HG02759 (cell line): Measurements from ENCODE around the gene ZNF888.
A peak's percentile ranks its signal among the peaks of the same experiment; 100 is the strongest.
"Not testable (repeated sequence)": the region's sequence is repeated elsewhere in the genome, so short reads cannot be mapped to it uniquely, and the experiment has no call there.

Experiments
- ATAC-seq: cut with Tn5 transposase; IDR thresholded peaks from one replicate; pipeline ENCODE4 v1.9.1; 2021; ENCODE audit warnings: mild to moderate bottlenecking, moderate library complexity; ENCODE audit not compliant: unreplicated experiment

ZNF888 gene

GRCh38 chr19:52889931-52890330 lies 33.3 kb downstream of the ZNF888 start:
- ATAC-seq = no peak

GRCh38 chr19:52889076-52889475 lies 34.2 kb downstream of the ZNF888 start:
- ATAC-seq = no peak

- no peak for ATAC-seq
Measured at GRCh38 chr19:52880895-52881389, 42.3 kb downstream of the ZNF888 start.

GRCh38 chr19:52872996-52873395 lies 50.2 kb downstream of the ZNF888 start:
- ATAC-seq = not testable (repeated sequence)

- no peak for ATAC-seq
Measured at GRCh38 chr19:52871466-52871865, 51.8 kb downstream of the ZNF888 start.

- not testable (repeated sequence) for ATAC-seq
Measured at GRCh38 chr19:52868031-52868430, 55.2 kb downstream of the ZNF888 start.

- peak; percentile 98 for ATAC-seq
Measured at GRCh38 chr19:52857378-52858191, 65.6 kb downstream of the ZNF888 start, which contains the start of gene ZNF468. Gene ZNF468 (minus strand): TSS chr19:52857619. CDS start chr19:52854272, 3,347 bp downstream.

- ATAC-seq = not testable (repeated sequence)
Measured at GRCh38 chr19:52856540-52857377, 66.5 kb downstream of the ZNF888 start.
